Measurements from ENCODE around the gene SRD5A3. TPM values are rescaled to one million over a fixed set of nuclear protein-coding genes. Genes with fewer than 3 reads are reported as not detected.

The SRD5A3 gene
- total and polyA plus RNA-seq, 10 of the 15 experiments (the other 5 are each of a cell fraction or from before 2014, with no cell fraction given): 1.6 to 20.4 (median 6.1) TPM

- ChIA-PET CTCF (interaction anchor here (0.8 to 1.2 kb wide), 8 partner anchors 16 to 518 kb away, joined by 3 to 6 read pairs (median 4); no protein-coding TSS in a partner anchor), RAD21 (ENCODE audit: unreplicated experiment) (interaction anchor here (0.5 to 0.8 kb wide), 2 partner anchors 26 to 61 kb away, joined by 3 read pairs; no protein-coding TSS in a partner anchor), SMC1A (ENCODE audit: uncharacterized antibody, unreplicated experiment) (interaction anchor here (0.5 kb wide), 1 partner anchor 389 kb away, joined by 3 read pairs; no protein-coding TSS in a partner anchor), POLR2A (no interaction called here)
- no peaks in the 10 kb centered on the region; the same call in 1 of the 2 replicates for H3K79me2 ChIP-seq (ENCODE audit: control insufficient read depth, insufficient read depth, low read length)
- H2AFZ ChIP-seq (ENCODE audit: control insufficient read depth, low read depth, low read length): no peak overlapping the region
- H3K36me3 ChIP-seq (ENCODE audit: control insufficient read depth in 2 of 2, insufficient read depth in 2 of 2, low read length in 1 of 2): no peaks in the 10 kb centered on the region
- TF ChIP-seq RBBP5 (conservative IDR thresholded peaks at IDR 0.05): no peak
- TF ChIP-seq IRF4 (IDR thresholded peaks at IDR 0.05; ENCODE audit: low read depth, low read length): no peak
- no peak for TF ChIP-seq POLR2AphosphoS2 (IDR thresholded peaks at IDR 0.05; ENCODE audit: low read depth, low read length)
- no peak for TF ChIP-seq SMAD5 (IDR thresholded peaks at IDR 0.05; ENCODE audit: low read depth)
- no peak for TF ChIP-seq ZBTB11 (CRISPR knock-in tag; IDR thresholded peaks at IDR 0.05)
- no peak overlapping the region for H3K4me3 ChIP-seq
- WGBS (ENCODE audit: insufficient coverage, insufficient replicate concordance, low lambda C conversion rate, missing lambda C conversion rate): 96% methylated on average over 3 of the region's 3 CpGs
- intact Hi-C loops (cut with micrococcal nuclease; ENCODE audit: unreplicated experiment): loop anchor here (5.0 kb wide), 3 partner anchors 50 to 955 kb away; partner anchors contain the start of gene TMEM165
- DNase-seq (ENCODE audit: low read depth, low spot score): no peak
- no peak for ATAC-seq
- peak; percentile 35 for FAIRE-seq
- no peak overlapping the region for H3K27ac ChIP-seq (ENCODE audit: control insufficient read depth, insufficient read depth)
- H4K20me1 ChIP-seq (ENCODE audit: control insufficient read depth, insufficient read depth): no peaks in the 10 kb centered on the region
- no peak overlapping the region for H3K4me2 ChIP-seq (ENCODE audit: control insufficient read depth, insufficient read depth)
- no peaks in the 10 kb centered on the region; the same call in 2 of the 3 replicates for H3K9me3 ChIP-seq (replicated peaks; ENCODE audit: control insufficient read depth, insufficient read depth, low read length)
- no peak overlapping the region for H3K9ac ChIP-seq (ENCODE audit: control insufficient read depth, insufficient read depth, low read length)
- in situ Hi-C loops (cut with MboI): loop anchor here (10.0 kb wide), 2 partner anchors 207 to 387 kb away; no protein-coding TSS in a partner anchor
- H3K4me1 ChIP-seq (ENCODE audit: control insufficient read depth, insufficient read depth, low read length): no peaks in the 10 kb centered on the region
- H3K27me3 ChIP-seq (replicated peaks in 1 of 2; ENCODE audit: control insufficient read depth in 2 of 2, insufficient read depth in 2 of 2, low read length in 1 of 2): no peaks in the 10 kb centered on the region
- no TSS peak for BruUV-seq (replicated peaks)
Observed at GRCh38 chr4:55347610-55348228, 1.7 kb downstream of the SRD5A3 start.

Measured in GM12878 (cell line).